Stimulated activated CD4-positive, alpha-beta T cell treated with anti-CD3 and anti-CD28 coated beads, Interleukin-4, amount 100 ng/mL, for 24 hours (primary cell): ENCODE results near the gene MCCD1.

Source experiments
- DNase-seq: peaks from one replicate; pipeline ENCODE4 v3.0.0-alpha.2; 2020

The MCCD1 gene

DNA sequence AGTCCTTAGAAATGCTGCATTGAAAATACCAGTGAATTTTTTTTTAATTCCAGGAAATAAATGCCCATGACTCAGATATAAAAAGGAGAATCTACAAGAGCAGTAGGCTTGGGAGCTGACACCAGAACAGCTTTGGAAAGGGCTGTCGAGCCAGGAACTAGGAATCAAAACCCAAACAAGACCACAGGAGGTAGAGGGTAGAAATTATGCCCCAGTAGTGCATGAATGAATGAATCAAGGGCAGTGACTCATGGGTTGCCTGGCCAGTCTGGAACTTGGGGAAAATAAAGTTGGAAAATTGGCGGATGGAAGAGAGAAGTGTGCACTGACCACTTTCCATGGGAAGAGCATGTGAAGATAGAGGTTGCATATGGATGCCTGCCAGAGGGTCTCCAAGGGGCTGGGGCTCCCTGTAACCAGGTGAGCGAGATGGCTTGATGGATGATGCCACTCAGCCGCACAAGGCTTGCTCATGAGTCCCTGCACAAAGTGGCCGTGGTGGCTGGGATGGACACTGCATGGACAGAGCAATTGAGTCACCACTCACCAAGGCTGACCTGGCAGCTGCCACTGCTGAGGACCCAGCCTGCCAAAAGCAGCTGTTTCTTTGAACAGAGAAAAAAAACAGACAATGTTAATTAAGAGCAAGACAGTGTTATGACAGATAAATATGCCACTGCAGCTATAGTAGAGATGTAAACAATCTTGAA lies 15.2 kb upstream of the MCCD1 start:
- no peak for DNase-seq

- no peak for DNase-seq
Measured at GRCh38 chr6:31521835-31522234, 6.9 kb upstream of the MCCD1 start.

GRCh38 chr6:31525553-31525931 lies 3.2 kb upstream of the MCCD1 start:
- DNase-seq = no peak

DNA sequence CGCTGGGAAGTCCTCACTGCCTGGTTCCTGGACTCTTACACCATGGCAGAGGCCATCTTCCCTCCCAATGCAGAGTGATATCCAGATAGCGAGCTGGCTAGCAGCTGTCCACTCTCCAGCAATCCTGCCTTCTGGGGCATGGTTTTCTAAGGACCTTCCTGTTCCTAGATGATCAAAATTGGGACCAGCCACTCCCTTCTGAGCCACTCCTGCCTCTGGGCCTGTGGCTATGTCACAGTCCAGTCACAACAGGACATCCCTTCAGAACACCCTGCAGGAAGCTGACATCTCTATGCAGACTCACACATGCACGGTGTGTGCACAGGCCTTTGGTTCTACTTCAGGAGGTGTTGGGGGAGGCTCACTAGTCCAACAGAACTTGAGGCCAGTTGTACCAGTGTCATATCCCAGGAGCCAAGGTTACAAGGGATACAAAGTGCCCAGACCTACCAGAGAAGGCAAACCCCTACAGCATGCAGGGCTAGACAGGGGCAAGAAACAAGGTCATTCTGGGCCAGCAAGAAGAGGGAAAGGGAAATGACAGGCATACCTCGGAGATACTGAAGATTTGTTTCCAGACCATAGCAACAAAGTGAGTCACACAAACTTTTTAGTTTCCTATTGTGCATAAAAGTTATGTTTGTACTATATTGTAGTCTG lies 2.7 kb upstream of the MCCD1 start:
- DNase-seq = no peak

GRCh38 chr6:31528307-31528777 lies 420 bp upstream of the MCCD1 start:
- no peak for DNase-seq

DNA sequence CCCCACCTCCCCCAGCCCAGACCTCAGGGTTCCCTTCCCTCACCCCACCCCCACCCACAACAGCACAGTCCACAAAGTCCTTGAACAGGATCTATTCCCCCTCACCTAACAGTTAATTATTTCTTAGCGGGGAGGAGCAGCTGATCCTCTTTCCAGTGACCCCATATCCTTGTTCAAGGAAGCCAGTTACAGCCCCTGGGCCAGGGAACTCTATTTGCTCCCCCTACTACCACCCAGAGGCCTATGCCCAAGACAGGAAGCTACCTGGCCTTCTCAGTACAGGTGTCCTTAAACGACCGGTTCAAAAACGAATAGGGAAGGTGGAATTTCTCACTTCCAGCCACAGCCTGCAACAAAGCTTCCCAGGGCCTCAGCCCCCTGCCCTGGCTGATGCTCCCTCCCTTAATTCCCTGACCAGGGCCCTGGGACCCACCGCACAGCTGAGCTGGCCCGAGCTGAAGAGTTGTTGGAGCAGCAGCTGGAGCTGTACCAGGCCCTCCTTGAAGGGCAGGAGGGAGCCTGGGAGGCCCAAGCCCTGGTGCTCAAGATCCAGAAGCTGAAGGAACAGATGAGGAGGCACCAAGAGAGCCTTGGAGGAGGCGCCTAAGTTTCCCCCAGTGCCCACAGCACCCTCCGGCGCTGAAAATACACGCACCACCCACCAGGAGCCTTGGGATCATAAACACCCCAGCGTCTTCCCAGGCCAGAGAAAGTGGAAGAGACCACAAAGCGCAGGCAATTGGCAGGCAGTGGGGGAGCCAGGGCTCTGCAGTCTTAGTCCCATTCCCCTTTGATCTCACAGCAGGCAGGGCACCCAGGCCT lies 778 bp downstream of the MCCD1 start:
- no peak for DNase-seq

- DNase-seq = no peak
Measured at GRCh38 chr6:31530659-31531058, 1.9 kb downstream of the MCCD1 start.

GRCh38 chr6:31531162-31531561 lies 2.4 kb downstream of the MCCD1 start:
- no peak for DNase-seq

- DNase-seq = no peak
Measured at GRCh38 chr6:31531771-31532643, 3.2 kb downstream of the MCCD1 start.

DNA sequence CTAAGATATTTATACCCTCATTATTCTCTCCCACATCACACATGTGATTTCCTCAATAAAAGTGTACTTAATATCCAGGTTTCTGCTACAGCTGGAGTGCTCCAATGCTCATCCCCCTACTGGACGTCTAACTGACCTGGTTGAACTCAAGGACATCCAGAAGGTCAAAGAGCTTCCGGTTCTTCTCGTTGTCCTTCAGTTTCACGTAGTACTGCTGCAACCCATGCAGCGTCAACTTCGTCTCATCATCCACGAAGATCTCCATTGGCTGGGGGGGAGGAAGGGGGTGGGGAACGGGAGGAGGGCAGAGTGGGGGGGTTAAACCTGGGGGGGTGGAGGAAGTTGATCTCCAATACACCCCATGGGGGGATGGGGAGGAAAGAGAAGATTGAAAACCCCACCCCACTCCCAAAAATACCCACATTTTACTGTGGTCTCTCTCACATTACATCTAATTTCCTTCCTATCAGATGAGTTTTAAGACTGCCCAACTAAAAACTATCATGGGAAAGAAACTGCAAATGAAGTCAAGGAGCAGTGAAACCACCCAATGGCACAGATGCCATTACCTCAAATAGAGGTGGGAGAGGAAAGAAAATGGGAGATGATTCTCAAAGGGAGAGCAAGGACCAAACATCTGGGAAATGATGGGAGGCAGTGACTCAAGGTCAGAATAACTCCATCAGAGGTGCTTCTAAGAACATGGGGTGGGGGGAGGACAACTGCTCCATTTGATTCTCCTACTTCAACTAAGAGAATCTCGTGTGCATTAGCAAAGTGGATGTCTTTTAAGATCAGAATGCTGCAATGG lies 4.1 kb downstream of the MCCD1 start:
- no peak for DNase-seq

DNA sequence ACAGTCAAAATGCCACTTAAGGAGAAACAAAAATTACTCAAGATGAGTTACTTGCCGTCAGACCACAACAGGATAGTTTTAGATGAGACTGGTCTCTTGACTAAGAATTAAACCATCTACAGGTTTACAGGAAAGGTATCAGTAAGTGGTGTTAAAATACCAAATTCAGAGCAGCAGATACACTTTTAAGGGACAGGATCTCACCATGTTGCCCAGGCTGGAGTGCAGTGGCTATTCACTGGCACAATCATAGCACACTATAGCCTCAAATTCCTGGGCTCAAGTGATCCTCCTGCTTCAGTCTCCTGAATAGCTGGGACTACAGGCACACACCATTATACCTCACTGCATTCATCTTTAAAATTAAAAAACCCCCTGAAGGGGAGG lies 4.7 kb downstream of the MCCD1 start:
- DNase-seq = no peak

- no peak for DNase-seq
Measured at GRCh38 chr6:31534011-31534410, 5.2 kb downstream of the MCCD1 start.

DNA sequence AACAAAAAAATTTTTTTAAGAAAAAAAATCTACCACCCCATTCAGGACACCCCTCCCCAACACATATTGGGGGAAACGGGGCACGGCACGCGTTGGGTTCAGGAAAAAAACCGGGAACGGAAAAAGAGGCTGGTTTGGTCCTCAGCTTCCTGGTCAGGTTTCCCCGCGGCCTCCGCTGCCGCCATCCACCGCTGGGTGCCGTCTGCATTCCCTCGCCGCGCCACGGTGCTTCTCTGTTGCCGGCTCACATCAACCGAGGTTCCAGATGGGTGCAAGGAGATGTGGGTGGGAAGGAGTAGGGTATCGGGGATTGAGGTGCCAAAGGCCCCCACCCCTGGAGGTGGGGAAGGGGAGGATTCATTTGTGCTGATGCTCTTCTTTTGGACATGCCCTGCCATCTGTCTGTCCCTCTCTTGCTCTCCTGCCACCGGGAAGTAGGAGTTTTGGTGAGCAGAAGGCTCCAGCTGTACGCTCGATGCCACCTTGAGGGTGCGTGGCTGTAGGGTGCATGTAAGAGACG lies 5.8 kb downstream of the MCCD1 start:
- DNase-seq = no peak

DNA sequence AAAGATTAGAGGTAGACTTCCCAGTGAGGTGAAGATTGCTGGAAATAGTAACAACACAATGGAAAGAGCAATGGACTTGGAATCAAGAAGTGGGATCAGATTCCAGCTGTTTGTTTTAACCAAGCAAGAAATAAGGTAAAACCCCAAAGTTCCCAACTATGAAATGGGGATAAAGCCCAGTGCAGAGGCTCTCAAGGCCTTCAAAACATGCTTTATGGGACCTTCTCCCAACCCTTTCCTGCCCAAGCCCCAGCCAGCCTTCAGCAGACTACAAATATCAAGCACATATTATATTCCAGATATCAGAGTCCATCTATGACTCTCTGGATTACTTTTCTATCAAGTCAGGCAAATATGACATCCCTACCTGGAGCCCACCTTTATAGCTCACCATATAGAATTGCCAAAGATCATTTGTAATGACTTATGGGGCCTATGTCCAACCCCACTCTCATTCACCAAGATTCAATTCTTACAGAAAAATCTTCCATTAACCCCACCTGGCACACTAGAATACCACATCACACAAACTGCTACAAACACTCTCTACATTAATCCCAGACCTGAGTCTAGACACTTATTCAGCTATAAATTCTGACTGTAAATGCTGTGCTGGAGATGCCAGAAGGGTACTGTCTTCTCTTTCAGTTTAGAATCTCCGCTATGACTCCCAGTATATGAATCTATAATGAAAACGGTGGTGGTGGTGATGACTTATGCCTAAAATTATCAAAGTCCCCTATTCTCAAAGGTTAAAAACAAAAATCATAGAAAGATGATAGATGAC lies 7.0 kb downstream of the MCCD1 start:
- DNase-seq = no peak

DNA sequence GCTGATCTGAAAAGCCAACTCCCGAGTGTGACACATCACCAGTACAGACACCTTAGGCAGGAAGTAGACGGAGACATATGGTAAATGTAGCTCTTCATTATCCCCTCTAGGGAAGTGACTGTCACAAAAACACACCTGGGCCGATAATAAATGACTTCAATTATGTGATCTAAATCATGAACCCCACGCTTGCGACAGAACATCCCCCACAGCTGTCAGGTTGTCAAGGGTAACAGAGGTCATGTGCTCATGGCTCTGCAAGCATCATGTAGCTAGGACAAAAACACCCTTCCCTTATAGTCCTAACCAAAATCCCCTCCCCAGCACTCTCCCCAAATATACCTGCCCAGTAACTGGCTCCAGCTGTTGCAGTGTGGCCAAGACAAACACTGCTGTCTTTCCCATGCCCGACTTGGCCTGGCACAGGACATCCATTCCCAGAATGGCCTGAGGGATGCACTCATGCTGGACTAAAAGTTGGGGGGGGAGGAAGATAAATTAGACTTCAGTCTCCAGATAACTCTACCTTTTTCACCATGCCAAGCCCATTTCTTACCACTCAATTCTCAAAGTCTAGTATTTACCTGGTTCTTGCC lies 10.1 kb downstream of the MCCD1 start:
- no peak for DNase-seq

GRCh38 chr6:31540640-31541039 lies 11.9 kb downstream of the MCCD1 start:
- DNase-seq = no peak

- peak; percentile 67 for DNase-seq
Measured at GRCh38 chr6:31541059-31541657, 12.4 kb downstream of the MCCD1 start.

- peak; percentile 96 for DNase-seq
Measured at GRCh38 chr6:31541658-31542521, 13.1 kb downstream of the MCCD1 start, which contains the start of gene DDX39B. DDX39B (minus strand) TSS chr6:31542003; CDS start chr6:31540532, 1,471 bp downstream.

DNA sequence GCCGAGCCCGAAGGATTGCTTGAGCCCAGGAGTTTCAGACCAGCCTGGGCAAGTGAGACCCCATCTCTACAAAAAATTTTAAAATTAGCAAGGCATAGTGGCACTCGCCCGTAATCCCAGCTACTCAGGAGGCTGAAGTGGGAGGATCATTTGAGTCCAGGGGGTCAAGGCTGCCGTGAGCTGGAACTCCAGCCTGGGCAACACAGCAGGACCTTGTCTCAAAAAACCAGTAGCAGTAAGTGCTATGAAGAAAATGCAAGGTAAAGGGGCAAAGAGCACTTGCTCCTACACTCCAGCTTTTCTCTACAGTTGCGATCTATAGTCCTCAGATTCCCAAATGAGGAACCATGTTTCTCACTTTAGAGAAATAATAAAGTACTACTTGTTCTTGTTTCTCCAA lies 14.9 kb downstream of the MCCD1 start:
- DNase-seq = no peak
